C4-2B (cell line): ENCODE measurements around the gene PGS1.

Experiments used
- ZFX ChIP-seq: fragments of 450-650 bp; IDR thresholded peaks from 2 replicates; pipeline ENCODE4 v1.6.1; 2017
- TF ChIP-seq, protein P1 (sequence below): fragments of 450-650 bp; conservative IDR thresholded peaks from 2 replicates; pipeline ENCODE4 v1.5.1; 2017; ENCODE audit warnings: mild to moderate bottlenecking

DNA sequence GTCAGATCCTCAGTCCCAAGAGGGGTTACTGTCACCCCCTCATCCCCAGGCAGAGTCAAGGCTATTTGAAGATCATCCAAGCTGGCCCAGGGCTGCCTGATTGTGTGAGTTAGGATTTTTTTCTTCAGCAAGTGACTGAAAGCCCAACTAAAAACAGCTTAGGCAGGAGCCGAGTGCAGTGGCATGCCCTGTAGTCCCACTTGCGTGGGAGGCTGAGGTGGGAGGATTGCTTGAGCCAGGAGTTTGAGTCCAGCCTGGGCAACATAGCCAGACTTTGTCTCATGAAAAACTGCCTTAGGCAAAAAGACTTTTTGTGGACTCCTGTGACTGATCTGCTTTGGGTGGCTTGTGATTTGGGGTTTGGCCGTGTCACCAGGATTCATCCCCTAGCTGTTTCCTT is 19.9 kb downstream of the PGS1 start:
- TF ChIP-seq, protein P1, sequence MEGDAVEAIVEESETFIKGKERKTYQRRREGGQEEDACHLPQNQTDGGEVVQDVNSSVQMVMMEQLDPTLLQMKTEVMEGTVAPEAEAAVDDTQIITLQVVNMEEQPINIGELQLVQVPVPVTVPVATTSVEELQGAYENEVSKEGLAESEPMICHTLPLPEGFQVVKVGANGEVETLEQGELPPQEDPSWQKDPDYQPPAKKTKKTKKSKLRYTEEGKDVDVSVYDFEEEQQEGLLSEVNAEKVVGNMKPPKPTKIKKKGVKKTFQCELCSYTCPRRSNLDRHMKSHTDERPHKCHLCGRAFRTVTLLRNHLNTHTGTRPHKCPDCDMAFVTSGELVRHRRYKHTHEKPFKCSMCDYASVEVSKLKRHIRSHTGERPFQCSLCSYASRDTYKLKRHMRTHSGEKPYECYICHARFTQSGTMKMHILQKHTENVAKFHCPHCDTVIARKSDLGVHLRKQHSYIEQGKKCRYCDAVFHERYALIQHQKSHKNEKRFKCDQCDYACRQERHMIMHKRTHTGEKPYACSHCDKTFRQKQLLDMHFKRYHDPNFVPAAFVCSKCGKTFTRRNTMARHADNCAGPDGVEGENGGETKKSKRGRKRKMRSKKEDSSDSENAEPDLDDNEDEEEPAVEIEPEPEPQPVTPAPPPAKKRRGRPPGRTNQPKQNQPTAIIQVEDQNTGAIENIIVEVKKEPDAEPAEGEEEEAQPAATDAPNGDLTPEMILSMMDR: no peak
- no peak for TF ChIP-seq ZFX
